ENCODE measurements around the gene PCDHGA9.

PCDHGA9 gene

DNA sequence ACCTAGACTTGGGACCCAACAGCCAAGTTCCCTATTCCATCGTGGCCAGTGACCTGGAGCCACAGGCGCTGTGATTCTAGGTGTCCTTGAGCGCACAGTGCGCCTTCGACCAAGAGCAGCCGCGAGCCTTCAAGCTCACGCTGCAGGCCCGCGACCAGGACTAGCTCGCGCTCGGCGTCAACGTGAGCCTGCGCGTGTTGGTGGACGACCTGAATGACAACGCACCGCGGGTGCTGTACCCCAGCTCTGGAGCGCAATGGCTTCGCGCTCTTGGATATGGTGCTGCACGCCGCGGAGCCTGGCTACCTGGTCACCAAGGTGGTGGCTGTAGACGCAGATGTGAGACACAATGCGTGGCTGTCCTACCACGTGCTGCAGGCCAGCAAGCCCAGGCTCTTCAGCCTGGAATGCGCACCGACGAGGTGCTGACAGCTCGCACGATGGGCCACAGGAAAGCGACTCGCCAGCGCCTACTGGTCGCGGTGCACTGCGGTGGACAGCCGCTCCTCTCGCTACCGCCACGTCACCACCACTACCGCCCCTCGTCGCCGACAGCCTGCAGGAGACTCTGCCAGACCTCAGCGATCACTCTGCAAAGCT, 39.1 kb downstream of the PCDHGA9 start:
- no peaks in the 10 kb centered on the region for H3K9me3 ChIP-seq (ENCODE audit: insufficient read depth, low read length)
- no peak overlapping the region for H2AFZ ChIP-seq (ENCODE audit: low read depth, low read length, severe bottlenecking)
- H3K27me3 ChIP-seq (ENCODE audit: low read length): no peaks in the 10 kb centered on the region
- no peak overlapping the region for H3K4me2 ChIP-seq (ENCODE audit: low read depth, low read length, poor library complexity, severe bottlenecking)
- H3K9me2 ChIP-seq (replicated peaks; ENCODE audit: insufficient read depth, low read length): no peaks in the 10 kb centered on the region
- TF ChIP-seq, protein P1, sequence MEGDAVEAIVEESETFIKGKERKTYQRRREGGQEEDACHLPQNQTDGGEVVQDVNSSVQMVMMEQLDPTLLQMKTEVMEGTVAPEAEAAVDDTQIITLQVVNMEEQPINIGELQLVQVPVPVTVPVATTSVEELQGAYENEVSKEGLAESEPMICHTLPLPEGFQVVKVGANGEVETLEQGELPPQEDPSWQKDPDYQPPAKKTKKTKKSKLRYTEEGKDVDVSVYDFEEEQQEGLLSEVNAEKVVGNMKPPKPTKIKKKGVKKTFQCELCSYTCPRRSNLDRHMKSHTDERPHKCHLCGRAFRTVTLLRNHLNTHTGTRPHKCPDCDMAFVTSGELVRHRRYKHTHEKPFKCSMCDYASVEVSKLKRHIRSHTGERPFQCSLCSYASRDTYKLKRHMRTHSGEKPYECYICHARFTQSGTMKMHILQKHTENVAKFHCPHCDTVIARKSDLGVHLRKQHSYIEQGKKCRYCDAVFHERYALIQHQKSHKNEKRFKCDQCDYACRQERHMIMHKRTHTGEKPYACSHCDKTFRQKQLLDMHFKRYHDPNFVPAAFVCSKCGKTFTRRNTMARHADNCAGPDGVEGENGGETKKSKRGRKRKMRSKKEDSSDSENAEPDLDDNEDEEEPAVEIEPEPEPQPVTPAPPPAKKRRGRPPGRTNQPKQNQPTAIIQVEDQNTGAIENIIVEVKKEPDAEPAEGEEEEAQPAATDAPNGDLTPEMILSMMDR (IDR thresholded peaks at IDR 0.05; ENCODE audit: insufficient read depth, low read length, poor library complexity, severe bottlenecking): no peak
- TF ChIP-seq EZH2phosphoT487 (conservative IDR thresholded peaks at IDR 0.05; ENCODE audit: low read length): no peak
- no peaks in the 10 kb centered on the region for H4K20me1 ChIP-seq (ENCODE audit: low read depth, low read length)
- no peaks in the 10 kb centered on the region for H3K36me3 ChIP-seq (ENCODE audit: low read length)
- H3K27ac ChIP-seq (ENCODE audit: low read depth, low read length): no peak overlapping the region
- H3K79me2 ChIP-seq (ENCODE audit: insufficient read depth, low read length): no peaks in the 10 kb centered on the region
- no peak overlapping the region for H3K4me3 ChIP-seq (ENCODE audit: insufficient read depth, low read length, poor library complexity, severe bottlenecking)
- no peak overlapping the region for H3K9ac ChIP-seq (ENCODE audit: low read length)
- no peaks in the 10 kb centered on the region for H3F3A ChIP-seq (ENCODE audit: insufficient read depth)
